ENCODE results near the gene CAND1. TPM values are rescaled to one million over a fixed set of nuclear protein-coding genes. Genes with fewer than 3 reads are reported as not detected.

CAND1 gene
- total RNA-seq, 2 donors from 2014 or later = 106 to 111 TPM

DNA sequence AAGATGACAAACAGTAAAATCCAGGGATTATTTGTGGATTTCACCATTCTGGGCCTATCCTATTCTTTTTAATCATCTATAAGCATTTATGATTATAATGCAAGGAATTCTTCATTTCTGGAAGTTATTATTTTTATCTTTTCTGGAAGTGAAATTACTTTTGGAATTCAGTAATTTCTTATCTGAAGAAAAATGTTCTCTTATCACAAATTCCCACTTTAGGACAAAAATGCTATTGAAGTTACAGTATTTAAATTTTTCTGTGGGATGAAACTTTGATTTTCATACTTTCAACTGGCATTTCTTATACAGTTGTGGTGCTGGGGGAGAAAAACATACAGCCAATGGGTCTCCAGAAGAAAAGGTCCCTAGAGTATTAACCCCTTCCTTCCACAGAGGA lies 96.0 kb downstream of the CAND1 start:
- no peak for DNase-seq
- intact Hi-C loops (cut with DNase I, micrococcal nuclease) = no loop called here
- ATAC-seq = no peak

DNA sequence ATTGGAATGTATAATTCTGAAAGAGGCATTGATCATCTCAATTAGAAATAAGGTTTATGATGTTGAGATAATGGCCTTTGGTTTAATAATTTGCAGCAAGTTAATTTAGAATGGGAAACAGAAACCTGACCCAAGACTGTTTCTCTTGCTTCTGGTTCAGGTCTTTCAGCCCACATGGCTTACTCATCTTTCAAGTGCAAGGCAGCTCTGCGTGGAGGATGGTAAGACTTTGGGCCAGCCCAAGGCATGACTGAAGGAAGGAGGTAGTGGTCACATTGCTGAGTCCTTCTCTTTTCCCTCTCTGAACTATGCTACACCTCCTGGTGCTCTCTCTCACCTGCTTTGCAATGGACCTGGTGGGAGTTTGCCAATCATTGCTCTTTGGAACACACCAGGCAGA lies 98.7 kb downstream of the CAND1 start:
- ATAC-seq = no peak
- no peak for DNase-seq
- intact Hi-C loops (cut with DNase I, micrococcal nuclease) = no loop called here

All from left colon (tissue), 2 donors.